Adrenal gland (tissue), 5 donors: ENCODE results near the gene CFAP74.

ENCODE experiments used
- CTCF ChIP-seq, 6 experiments: fragments of 450-650 bp in 4 of 6; fragments of 200-600 bp in 2 of 6; sonication (generic) in 1 of 6; IDR thresholded peaks; 1 replicate in 5 of 6; 2 replicates in 1 of 6; pipeline versions ENCODE4 v1.5.1 to v1.8.0; 2016 to 2021; ENCODE audit warnings: antibody characterized with exemption in 6 of 6, mild to moderate bottlenecking in 2 of 6, moderate library complexity in 1 of 6
- POLR2A ChIP-seq, 2 donors: fragments of 450-650 bp; IDR thresholded peaks; one replicate each; pipeline ENCODE4 v1.6.1; 2017; ENCODE audit warnings: antibody characterized with exemption in 2 of 2, mild to moderate bottlenecking in 2 of 2, moderate library complexity in 1 of 2
- donor health status: DM: no; HTN: no; CAD: no.

GRCh38 chr1:1920608-1921458, 82.8 kb downstream of the CFAP74 start:
- TF ChIP-seq CTCF (IDR thresholded peaks at IDR 0.05) (peak in 1 of 6 experiments; percentile 8), POLR2A (IDR thresholded peaks at IDR 0.05) (no peak)
